ENCODE data around the gene PDE7B. TPM values are rescaled to one million over a fixed set of nuclear protein-coding genes. Genes with fewer than 3 reads are reported as not detected.

PDE7B gene
- polyA plus RNA-seq, 1 of the 3 experiments (the other 2 are of a cell fraction): 1.9 TPM

DNA sequence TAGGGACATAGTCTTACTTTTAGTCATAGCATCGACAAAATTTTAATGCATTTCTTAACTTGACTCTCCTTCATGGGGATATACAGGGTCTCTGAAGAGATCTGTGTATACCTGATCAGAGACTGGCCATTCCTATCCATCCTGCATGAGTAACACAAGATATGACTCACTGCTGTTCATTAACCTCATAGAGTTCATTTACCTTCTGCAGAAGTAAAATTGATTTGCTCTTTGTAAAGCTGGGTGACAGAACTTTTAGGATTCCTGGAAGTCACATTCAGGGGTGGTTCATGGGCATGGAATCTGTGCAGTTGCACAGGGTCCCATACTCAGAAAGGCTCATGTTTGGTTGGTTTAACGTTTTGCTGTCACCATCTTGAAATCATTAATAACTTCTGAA lies 53.2 kb downstream of the PDE7B start:
- no peaks in the 10 kb centered on the region for H3K36me3 ChIP-seq (replicated peaks in 1 of 2; ENCODE audit: control insufficient read depth in 1 of 2, insufficient read depth in 2 of 2, low read length in 1 of 2)
- H3K4me1 ChIP-seq (ENCODE audit: control insufficient read depth in 1 of 2, insufficient read depth in 2 of 2, low read depth in 1 of 2, low read length in 1 of 2): peaks cover 0 to 9% of the 10 kb centered on the region in 2 experiments; a peak in 2 of 4 replicates
- H3K27me3 ChIP-seq (ENCODE audit: insufficient read depth): no peaks in the 10 kb centered on the region
- no peak overlapping the region for H3K4me3 ChIP-seq (ENCODE audit: low read depth in 2 of 2, low read length in 1 of 2)
- no peak overlapping the region for H2AFZ ChIP-seq (ENCODE audit: low read depth)
- peak overlapping the region; percentile 24; the same call in 1 of the 2 replicates for H3K4me2 ChIP-seq
- POLR2A ChIA-PET: no interaction called here
- no peaks in the 10 kb centered on the region for H3K9me2 ChIP-seq
- no peak overlapping the region for H3K9ac ChIP-seq
- no peaks in the 10 kb centered on the region for H4K20me1 ChIP-seq (ENCODE audit: insufficient read depth)
- DNase-seq: no peak
- H3F3A ChIP-seq (replicated peaks; ENCODE audit: insufficient read depth): peaks cover 6% of the 10 kb centered on the region
- no peak overlapping the region for H3K27ac ChIP-seq (ENCODE audit: low read depth in 2 of 2, low read length in 1 of 2)
- no peaks in the 10 kb centered on the region for H3K9me3 ChIP-seq
- CTCF ChIA-PET: no interaction called here
- 43% methylated on average over 2 of the region's 2 CpGs for WGBS (ENCODE audit: low lambda C conversion rate)
- peak; percentile 54; the same call in 1 of the 2 replicates for TF ChIP-seq FOSL2 (IDR thresholded peaks at IDR 0.05; ENCODE audit: borderline replicate concordance, low read depth)
- TF ChIP-seq, protein P1, sequence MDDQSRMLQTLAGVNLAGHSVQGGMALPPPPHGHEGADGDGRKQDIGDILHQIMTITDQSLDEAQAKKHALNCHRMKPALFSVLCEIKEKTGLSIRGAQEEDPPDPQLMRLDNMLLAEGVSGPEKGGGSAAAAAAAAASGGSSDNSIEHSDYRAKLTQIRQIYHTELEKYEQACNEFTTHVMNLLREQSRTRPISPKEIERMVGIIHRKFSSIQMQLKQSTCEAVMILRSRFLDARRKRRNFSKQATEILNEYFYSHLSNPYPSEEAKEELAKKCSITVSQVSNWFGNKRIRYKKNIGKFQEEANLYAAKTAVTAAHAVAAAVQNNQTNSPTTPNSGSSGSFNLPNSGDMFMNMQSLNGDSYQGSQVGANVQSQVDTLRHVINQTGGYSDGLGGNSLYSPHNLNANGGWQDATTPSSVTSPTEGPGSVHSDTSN (IDR thresholded peaks at IDR 0.05): peak; percentile 26; the same call in 1 of the 2 replicates
- TF ChIP-seq JUND (IDR thresholded peaks at IDR 0.05): peak; percentile 12; the same call in 1 of the 2 replicates
- peak; percentile 38; the same call in 1 of the 2 replicates for TF ChIP-seq TCF12 (IDR thresholded peaks at IDR 0.05)
- TF ChIP-seq TEAD4 (IDR thresholded peaks at IDR 0.05; ENCODE audit: borderline replicate concordance, insufficient read depth): no peak
- no peaks in the 10 kb centered on the region for H3K79me2 ChIP-seq (ENCODE audit: insufficient read depth)

DNA sequence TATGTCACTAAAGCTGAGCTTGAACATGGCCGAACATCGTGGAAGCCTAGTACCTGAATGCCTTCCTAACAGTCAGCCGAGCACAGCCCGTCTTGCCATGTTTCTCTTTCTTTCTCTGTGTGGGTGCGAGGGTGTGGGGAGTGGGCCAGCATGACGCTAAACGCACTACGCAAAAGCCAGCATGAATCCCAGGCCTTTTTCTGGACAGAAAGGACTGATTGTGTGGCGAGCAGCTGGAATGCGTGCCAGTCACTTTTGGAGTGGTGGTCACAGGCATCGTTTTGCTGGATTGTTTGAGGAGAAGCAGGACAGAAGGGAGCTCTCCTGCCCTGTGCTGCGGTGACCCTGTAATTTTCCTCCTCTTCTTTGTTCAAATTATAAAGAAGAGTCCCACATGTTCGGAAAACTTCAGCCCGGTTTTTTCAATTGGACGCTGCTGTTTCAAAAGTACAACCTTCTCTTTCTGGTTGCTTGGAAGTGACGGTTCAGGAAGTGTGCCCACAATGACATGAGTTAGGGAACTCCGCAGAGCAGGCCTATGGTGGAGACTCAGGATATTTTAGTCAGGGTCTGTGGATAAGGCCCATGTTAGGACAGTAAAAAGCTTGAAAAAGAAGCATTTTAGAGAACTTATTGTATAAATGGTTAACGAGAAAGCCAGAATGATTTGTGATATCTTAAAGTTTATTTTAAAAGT lies 54.3 kb downstream of the PDE7B start:
- ChIA-PET CTCF (interaction anchor here (1.1 kb wide), 1 partner anchor 320 kb away, joined by 3 read pairs; no protein-coding TSS in a partner anchor), POLR2A (no interaction called here)
- 96% methylated on average over 18 of the region's 18 CpGs for WGBS (ENCODE audit: low lambda C conversion rate)
- H3F3A ChIP-seq (replicated peaks; ENCODE audit: insufficient read depth): peaks cover 6% of the 10 kb centered on the region
- H3K9me3 ChIP-seq: no peaks in the 10 kb centered on the region
- H2AFZ ChIP-seq (ENCODE audit: low read depth): no peak overlapping the region
- no peak for TF ChIP-seq POLR2AphosphoS5 (IDR thresholded peaks at IDR 0.05; ENCODE audit: low read depth, low read length)
- no peak for TF ChIP-seq RFX5 (IDR thresholded peaks at IDR 0.05; ENCODE audit: low read length)
- no peak for TF ChIP-seq TAF1 (IDR thresholded peaks at IDR 0.05; ENCODE audit: borderline replicate concordance, low read depth, low read length)
- no peak for TF ChIP-seq RXRA (IDR thresholded peaks at IDR 0.05; ENCODE audit: borderline replicate concordance, low read depth)
- TF ChIP-seq, protein P2, sequence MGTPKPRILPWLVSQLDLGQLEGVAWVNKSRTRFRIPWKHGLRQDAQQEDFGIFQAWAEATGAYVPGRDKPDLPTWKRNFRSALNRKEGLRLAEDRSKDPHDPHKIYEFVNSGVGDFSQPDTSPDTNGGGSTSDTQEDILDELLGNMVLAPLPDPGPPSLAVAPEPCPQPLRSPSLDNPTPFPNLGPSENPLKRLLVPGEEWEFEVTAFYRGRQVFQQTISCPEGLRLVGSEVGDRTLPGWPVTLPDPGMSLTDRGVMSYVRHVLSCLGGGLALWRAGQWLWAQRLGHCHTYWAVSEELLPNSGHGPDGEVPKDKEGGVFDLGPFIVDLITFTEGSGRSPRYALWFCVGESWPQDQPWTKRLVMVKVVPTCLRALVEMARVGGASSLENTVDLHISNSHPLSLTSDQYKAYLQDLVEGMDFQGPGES (IDR thresholded peaks at IDR 0.05; ENCODE audit: low read depth, low read length): no peak
- TF ChIP-seq NRF1 (IDR thresholded peaks at IDR 0.05; ENCODE audit: low read depth, low read length): no peak
- no peak for TF ChIP-seq YY1 (IDR thresholded peaks at IDR 0.05; ENCODE audit: low read depth)
- no peak for TF ChIP-seq TEAD4 (IDR thresholded peaks at IDR 0.05; ENCODE audit: borderline replicate concordance, insufficient read depth)
- TF ChIP-seq, protein P3, sequence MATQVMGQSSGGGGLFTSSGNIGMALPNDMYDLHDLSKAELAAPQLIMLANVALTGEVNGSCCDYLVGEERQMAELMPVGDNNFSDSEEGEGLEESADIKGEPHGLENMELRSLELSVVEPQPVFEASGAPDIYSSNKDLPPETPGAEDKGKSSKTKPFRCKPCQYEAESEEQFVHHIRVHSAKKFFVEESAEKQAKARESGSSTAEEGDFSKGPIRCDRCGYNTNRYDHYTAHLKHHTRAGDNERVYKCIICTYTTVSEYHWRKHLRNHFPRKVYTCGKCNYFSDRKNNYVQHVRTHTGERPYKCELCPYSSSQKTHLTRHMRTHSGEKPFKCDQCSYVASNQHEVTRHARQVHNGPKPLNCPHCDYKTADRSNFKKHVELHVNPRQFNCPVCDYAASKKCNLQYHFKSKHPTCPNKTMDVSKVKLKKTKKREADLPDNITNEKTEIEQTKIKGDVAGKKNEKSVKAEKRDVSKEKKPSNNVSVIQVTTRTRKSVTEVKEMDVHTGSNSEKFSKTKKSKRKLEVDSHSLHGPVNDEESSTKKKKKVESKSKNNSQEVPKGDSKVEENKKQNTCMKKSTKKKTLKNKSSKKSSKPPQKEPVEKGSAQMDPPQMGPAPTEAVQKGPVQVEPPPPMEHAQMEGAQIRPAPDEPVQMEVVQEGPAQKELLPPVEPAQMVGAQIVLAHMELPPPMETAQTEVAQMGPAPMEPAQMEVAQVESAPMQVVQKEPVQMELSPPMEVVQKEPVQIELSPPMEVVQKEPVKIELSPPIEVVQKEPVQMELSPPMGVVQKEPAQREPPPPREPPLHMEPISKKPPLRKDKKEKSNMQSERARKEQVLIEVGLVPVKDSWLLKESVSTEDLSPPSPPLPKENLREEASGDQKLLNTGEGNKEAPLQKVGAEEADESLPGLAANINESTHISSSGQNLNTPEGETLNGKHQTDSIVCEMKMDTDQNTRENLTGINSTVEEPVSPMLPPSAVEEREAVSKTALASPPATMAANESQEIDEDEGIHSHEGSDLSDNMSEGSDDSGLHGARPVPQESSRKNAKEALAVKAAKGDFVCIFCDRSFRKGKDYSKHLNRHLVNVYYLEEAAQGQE (IDR thresholded peaks at IDR 0.05; ENCODE audit: low read depth, low read length): no peak
- TF ChIP-seq MEF2A (IDR thresholded peaks at IDR 0.05; ENCODE audit: borderline replicate concordance, low read depth): no peak
- no peak for TF ChIP-seq SMC3 (IDR thresholded peaks at IDR 0.05; ENCODE audit: low read depth, low read length)
- TF ChIP-seq GABPA (IDR thresholded peaks at IDR 0.05; ENCODE audit: low read depth): no peak
- no peaks in the 10 kb centered on the region for H3K9me2 ChIP-seq
- no peaks in the 10 kb centered on the region for H3K79me2 ChIP-seq (ENCODE audit: insufficient read depth)
- no peaks in the 10 kb centered on the region for H3K27me3 ChIP-seq (ENCODE audit: insufficient read depth)
- DNase-seq: no peak
- no peak overlapping the region for H3K4me2 ChIP-seq
- H3K27ac ChIP-seq (ENCODE audit: low read depth in 2 of 2, low read length in 1 of 2): no peak overlapping the region
- no peak overlapping the region for H3K4me3 ChIP-seq (ENCODE audit: low read depth in 2 of 2, low read length in 1 of 2)
- no peak overlapping the region for H3K9ac ChIP-seq
- peaks cover 0 to 9% of the 10 kb centered on the region in 2 experiments; a peak in 2 of 4 replicates for H3K4me1 ChIP-seq (ENCODE audit: control insufficient read depth in 1 of 2, insufficient read depth in 2 of 2, low read depth in 1 of 2, low read length in 1 of 2)
- H4K20me1 ChIP-seq (ENCODE audit: insufficient read depth): no peaks in the 10 kb centered on the region
- H3K36me3 ChIP-seq (replicated peaks in 1 of 2; ENCODE audit: control insufficient read depth in 1 of 2, insufficient read depth in 2 of 2, low read length in 1 of 2): no peaks in the 10 kb centered on the region

Measured in SK-N-SH (cell line).